ENCODE results near the gene SMYD3.

Gene SMYD3

DNA sequence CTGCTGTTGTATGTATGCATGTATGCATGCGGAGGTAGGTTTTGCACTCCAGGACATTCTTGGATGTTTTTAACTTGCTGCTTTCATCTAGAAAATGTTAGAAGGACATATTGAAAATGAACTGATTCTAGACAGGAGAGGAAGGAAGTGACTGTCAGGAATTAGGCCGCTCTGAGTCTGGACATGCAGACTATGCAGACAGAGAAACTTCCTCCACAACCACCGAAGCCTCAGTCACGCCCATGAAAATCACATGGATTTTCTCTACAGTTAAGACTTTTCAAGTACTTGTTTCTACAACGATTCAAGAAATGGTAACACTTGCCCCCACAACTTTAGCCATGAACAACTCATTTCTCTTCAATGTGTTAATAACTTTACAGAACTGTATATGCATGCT lies 211.1 kb downstream of the SMYD3 start:
- Mint-ChIP-seq H3K27me3 (ENCODE audit: low read depth) (no peaks in the 10 kb centered on the region), H3K4me3 (no peak overlapping the region), H3K27ac (no peak overlapping the region), H3K9me3 (no peaks in the 10 kb centered on the region), H3K4me1 (ENCODE audit: low read depth) (peaks cover 7% of the 10 kb centered on the region), H3K36me3 (ENCODE audit: low read depth) (peaks cover 4% of the 10 kb centered on the region)

DNA sequence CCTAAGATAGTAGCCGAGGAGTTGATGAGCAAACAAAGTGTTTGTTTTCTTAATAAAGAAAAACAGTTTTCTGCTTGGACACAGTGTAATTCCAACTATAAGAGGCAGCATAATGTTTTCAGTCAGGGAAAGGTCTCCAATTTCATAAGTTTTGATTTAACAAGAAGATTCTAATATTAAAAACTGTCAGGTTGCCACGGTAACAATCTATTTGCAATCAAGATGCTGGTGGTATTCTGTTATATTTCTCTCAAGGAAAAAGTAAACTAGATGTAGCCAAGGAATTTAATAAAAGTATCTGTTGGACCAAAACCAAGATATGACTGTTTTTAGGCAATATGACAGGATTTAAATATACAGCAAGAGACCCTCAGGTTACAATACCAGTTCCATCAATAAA lies 211.7 kb downstream of the SMYD3 start:
- Mint-ChIP-seq H3K4me1 (ENCODE audit: low read depth) (peaks cover 7% of the 10 kb centered on the region), H3K4me3 (no peak overlapping the region), H3K27ac (no peak overlapping the region), H3K36me3 (ENCODE audit: low read depth) (peaks cover 2% of the 10 kb centered on the region), H3K9me3 (no peaks in the 10 kb centered on the region), H3K27me3 (ENCODE audit: low read depth) (no peaks in the 10 kb centered on the region)

DNA sequence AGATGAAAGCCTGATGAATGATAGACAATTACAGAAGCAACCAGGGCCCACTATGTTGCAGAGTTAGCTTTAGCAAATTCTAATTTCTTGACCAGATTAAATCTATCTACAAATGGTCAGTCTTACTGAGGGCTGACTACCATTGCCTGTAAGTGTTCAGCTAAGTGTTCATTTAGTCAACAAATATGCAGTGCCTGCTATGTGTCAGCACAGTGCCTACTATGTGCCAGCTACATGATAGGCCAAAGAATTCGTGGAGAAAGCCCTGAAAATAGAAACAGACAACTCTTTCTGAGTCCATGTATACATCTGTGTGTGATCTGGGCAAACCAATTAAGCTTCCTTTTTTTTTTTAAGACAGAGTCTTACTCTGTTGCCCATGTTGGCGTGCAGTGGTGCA lies 212.8 kb downstream of the SMYD3 start:
- Mint-ChIP-seq H3K4me1 (ENCODE audit: low read depth) (peaks cover 7% of the 10 kb centered on the region), H3K9me3 (no peaks in the 10 kb centered on the region), H3K36me3 (ENCODE audit: low read depth) (no peaks in the 10 kb centered on the region), H3K4me3 (no peak overlapping the region), H3K27ac (no peak overlapping the region), H3K27me3 (ENCODE audit: low read depth) (no peaks in the 10 kb centered on the region)

DNA sequence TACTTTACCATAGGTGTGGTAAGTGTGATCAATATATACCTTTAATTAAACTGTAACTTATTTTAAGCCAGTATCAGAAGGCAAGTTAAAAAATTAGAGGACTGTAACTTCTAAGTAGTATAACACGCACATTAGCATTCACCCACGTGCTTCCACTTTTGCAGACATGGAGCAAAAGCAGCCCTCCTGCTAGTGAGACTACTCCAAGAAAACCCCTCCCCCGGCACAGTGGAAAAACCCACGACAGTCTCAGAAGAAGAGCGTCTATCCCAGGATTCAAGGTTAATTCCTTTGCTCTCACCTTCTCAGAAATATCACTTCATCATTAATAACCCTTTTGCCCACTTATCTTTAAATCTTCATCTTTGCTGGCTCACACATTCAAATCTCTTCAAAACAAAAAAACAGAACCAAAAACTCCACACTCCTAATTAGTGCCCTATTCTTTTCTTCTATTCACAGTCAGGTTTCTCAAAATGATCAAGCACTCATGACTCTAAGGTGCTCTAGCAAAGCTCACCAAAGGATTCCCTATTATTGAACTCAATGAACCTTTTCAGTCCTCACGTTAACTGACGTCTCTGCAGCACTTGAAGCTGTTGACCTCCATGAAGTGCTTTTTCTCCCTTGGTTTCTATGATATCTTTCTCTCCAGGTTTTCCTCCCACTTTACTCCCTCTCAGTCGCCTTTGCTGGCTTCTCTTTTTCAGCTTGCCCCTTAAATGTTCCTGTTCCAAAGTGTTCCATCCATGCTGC lies 213.5 kb downstream of the SMYD3 start:
- Mint-ChIP-seq H3K36me3 (ENCODE audit: low read depth) (no peaks in the 10 kb centered on the region), H3K4me3 (no peak overlapping the region), H3K4me1 (ENCODE audit: low read depth) (peaks cover 7% of the 10 kb centered on the region), H3K27me3 (ENCODE audit: low read depth) (no peaks in the 10 kb centered on the region), H3K9me3 (no peaks in the 10 kb centered on the region), H3K27ac (no peak overlapping the region)

DNA sequence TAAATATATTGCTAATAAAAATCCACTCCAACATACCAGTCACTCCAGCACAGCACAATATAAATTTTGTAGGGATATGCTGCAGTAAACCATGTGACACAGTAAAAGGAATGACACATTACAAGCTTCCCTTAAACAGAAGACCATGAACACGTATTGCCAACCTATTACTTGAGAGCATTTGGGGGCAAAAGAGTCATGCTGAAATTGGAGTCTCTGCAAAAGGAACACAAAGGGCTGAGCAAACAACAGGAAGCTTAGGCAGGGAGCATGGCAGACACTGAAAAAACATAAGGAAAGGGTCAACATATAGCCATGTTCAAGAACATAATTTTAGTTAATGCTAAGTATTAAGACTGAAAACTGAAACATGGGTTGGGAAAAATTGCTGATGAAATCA lies 214.5 kb downstream of the SMYD3 start:
- peaks cover 7% of the 10 kb centered on the region for H3K4me1 Mint-ChIP-seq (ENCODE audit: low read depth)
- H3K9me3 Mint-ChIP-seq: no peaks in the 10 kb centered on the region
- no peaks in the 10 kb centered on the region for H3K27me3 Mint-ChIP-seq (ENCODE audit: low read depth)
- H3K27ac Mint-ChIP-seq: no peak overlapping the region
- H3K36me3 Mint-ChIP-seq (ENCODE audit: low read depth): no peaks in the 10 kb centered on the region
- no peak overlapping the region for H3K4me3 Mint-ChIP-seq

DNA sequence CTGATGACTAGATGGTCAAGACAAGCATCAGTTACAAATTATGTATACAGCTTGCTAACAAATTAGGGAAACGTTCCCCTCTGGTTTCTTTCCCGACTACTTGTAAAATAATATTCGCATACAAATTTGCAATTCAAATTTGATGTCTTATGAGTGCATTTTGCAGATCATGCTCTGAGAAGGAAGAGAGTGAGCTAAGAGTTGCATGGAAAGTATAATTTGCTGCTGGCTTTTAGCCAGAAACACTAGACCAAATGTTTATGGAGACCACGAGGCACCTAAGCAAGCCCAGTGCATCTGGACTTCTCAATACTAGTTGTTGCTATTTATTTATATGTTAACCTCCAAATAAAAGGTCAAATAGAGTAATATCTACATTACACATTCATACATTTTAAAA lies 216.0 kb downstream of the SMYD3 start:
- H3K27ac Mint-ChIP-seq: no peak overlapping the region
- no peaks in the 10 kb centered on the region for H3K36me3 Mint-ChIP-seq (ENCODE audit: low read depth)
- H3K4me3 Mint-ChIP-seq: no peak overlapping the region
- H3K9me3 Mint-ChIP-seq: no peaks in the 10 kb centered on the region
- H3K27me3 Mint-ChIP-seq (ENCODE audit: low read depth): no peaks in the 10 kb centered on the region
- H3K4me1 Mint-ChIP-seq (ENCODE audit: low read depth): peaks cover 4% of the 10 kb centered on the region

DNA sequence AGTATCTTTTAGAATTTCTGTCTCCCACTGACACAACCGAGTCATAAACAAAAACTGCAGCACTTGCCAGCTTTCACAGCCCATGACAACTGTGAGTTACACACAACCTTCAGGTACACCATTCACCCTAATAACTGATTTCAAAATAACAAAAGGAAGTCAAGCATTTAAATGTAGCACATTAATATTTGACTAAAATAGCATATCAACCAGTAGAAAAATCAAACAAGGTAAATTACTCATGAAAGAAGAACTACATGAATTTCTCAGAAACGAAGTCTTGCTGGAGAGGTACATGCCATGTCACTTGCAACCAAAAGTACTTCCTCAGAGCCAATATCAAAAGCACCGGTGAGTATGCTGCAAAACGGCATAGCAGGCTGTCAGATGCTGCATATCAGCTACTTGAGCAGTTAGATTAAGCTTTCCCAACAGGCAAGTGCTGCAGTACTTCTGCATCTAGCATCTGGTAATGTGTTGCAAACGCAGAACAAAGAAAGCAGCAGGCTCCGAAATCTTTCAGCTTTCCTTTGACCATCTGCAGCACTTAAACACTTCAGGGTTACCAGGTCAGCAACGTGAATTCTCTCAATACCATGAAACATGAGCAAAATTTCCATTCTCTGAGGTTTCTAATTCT lies 223.2 kb downstream of the SMYD3 start:
- Mint-ChIP-seq H3K27me3 (ENCODE audit: low read depth) (no peaks in the 10 kb centered on the region), H3K9me3 (no peaks in the 10 kb centered on the region), H3K36me3 (ENCODE audit: low read depth) (no peaks in the 10 kb centered on the region), H3K4me1 (ENCODE audit: low read depth) (peaks cover 3% of the 10 kb centered on the region), H3K27ac (no peak overlapping the region), H3K4me3 (no peak overlapping the region)

DNA sequence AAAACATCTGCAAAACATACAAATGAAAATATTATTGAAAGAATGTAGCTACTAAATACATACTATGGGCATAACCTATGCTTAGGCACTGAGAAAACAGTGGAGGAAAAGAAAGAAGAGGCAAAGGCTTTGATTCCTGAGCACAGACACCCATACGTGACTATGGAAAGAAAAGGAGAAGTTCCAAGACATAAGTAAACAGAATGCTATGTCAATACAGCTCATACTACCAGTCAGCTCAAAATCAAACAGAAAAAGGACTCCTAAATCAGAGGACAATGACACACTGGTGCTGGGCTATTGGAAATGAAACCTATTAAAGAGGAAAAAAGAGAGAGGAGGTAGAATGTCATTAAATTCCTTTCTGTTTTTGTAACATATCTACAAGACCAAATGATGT lies 225.4 kb downstream of the SMYD3 start:
- no peak overlapping the region for H3K27ac Mint-ChIP-seq
- peaks cover 3% of the 10 kb centered on the region for H3K4me1 Mint-ChIP-seq (ENCODE audit: low read depth)
- no peaks in the 10 kb centered on the region for H3K27me3 Mint-ChIP-seq (ENCODE audit: low read depth)
- no peak overlapping the region for H3K4me3 Mint-ChIP-seq
- H3K36me3 Mint-ChIP-seq (ENCODE audit: low read depth): no peaks in the 10 kb centered on the region
- H3K9me3 Mint-ChIP-seq: no peaks in the 10 kb centered on the region

DNA sequence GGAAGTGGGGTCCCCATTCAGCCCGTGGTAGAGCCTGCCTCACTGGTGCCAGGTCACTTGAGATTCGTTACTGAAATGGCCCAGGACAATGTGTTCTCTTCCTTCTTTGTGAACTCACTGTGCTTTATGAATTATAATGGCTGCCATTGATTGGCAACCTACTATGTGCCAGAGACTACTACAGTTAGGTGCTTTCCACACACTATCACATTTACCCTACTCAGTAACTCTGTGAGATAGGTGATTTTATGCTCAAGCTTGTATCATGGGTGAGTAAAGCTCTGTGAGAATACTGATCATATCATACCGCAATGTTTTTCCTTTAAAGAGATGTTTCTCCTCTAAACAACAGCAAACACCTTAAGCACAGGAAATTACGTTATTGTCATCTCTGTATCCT lies 225.9 kb downstream of the SMYD3 start:
- peaks cover 3% of the 10 kb centered on the region for H3K4me1 Mint-ChIP-seq (ENCODE audit: low read depth)
- H3K27me3 Mint-ChIP-seq (ENCODE audit: low read depth): no peaks in the 10 kb centered on the region
- no peaks in the 10 kb centered on the region for H3K36me3 Mint-ChIP-seq (ENCODE audit: low read depth)
- no peak overlapping the region for H3K4me3 Mint-ChIP-seq
- no peak overlapping the region for H3K27ac Mint-ChIP-seq
- no peaks in the 10 kb centered on the region for H3K9me3 Mint-ChIP-seq

DNA sequence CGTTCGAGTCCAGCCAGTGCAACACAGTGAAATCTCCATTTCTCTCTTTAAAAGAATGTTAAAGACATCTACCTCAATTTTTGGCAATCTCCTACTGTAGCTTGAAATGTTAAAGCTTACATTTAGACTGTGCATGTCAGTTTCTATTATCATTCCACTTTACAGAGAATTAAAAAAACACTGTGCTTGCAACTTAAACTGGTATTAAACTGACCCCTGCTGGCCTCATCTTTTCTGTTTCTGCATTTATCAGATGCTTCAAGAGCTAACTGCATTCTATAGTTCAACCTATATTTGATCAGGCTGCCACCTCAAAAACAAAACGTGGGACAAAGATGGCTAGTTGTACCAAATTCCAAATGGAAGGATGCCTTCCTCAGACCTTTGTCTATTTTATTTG lies 226.5 kb downstream of the SMYD3 start:
- H3K27ac Mint-ChIP-seq: no peak overlapping the region
- H3K9me3 Mint-ChIP-seq: no peaks in the 10 kb centered on the region

DNA sequence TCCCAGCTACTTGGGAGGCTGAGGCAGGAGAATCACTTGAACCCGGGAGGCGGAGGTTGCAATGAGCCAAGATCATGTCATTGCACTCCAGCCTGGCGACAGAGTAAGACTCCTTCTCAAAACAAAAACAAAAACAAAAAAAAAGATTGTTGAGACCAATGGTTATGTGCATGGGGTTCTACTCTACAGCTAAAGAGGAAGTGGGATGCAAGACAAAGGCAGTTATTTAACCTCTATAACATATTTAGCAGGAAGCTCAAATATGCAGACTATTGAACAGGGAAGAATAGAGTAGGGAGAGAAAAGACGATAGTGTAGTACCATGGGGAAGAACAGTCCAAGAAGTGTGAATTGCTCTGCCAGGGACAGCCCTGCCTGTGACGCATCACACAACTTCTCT lies 227.7 kb downstream of the SMYD3 start:
- no peaks in the 10 kb centered on the region for H3K9me3 Mint-ChIP-seq
- H3K4me3 Mint-ChIP-seq: no peak overlapping the region
- peaks cover 1% of the 10 kb centered on the region for H3K4me1 Mint-ChIP-seq (ENCODE audit: low read depth)
- no peaks in the 10 kb centered on the region for H3K36me3 Mint-ChIP-seq (ENCODE audit: low read depth)
- H3K27me3 Mint-ChIP-seq (ENCODE audit: low read depth): no peaks in the 10 kb centered on the region
- H3K27ac Mint-ChIP-seq: no peak overlapping the region

More for the DNA sequence above, 226.5 kb downstream of the SMYD3 start:
- Mint-ChIP-seq H3K4me3 (no peak overlapping the region), H3K27me3 (ENCODE audit: low read depth) (no peaks in the 10 kb centered on the region), H3K4me1 (ENCODE audit: low read depth) (peaks cover 3% of the 10 kb centered on the region), H3K36me3 (ENCODE audit: low read depth) (no peaks in the 10 kb centered on the region)

DNA sequence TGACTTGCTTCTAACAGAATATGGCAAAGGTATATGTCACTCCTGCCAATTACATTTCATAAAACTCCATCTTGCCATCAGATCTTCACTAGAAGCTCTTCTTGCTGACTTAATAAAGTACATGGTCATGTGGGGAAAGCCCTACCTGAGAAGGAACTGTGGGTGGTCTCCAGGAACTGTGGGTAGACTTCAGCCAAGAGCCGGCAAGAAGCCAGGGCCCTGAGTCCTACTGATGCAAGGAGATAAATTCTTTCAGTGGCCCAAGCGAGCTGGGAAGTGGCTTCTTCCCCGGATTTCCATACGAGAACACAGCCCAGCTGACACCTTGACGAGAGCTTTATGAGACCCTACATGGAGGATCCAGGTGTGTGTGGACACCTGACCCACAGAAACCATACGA lies 228.7 kb downstream of the SMYD3 start:
- H3K4me3 Mint-ChIP-seq: no peak overlapping the region
- H3K27ac Mint-ChIP-seq: no peak overlapping the region
- H3K27me3 Mint-ChIP-seq (ENCODE audit: low read depth): no peaks in the 10 kb centered on the region
- no peaks in the 10 kb centered on the region for H3K36me3 Mint-ChIP-seq (ENCODE audit: low read depth)
- H3K4me1 Mint-ChIP-seq (ENCODE audit: low read depth): peaks cover 1% of the 10 kb centered on the region
- H3K9me3 Mint-ChIP-seq: no peaks in the 10 kb centered on the region

DNA sequence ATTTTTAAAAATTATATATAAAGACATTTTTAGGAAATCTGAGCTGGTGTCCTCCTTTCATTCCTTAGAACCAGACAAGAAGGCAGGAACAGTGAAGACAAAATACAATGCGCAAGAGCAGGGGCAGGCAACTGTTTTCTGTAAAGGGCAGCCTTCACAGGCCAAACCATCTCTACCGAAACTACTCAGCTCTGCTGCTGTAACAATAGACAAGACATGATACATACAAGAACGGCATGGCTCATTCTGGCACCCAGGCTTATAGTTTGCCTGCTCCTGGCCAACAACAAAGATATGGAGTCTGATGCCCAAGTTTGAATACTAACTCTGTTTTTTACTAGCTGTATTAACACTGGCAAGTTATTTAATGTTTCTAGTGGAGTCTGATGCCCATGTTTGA lies 232.0 kb downstream of the SMYD3 start:
- Mint-ChIP-seq H3K4me1 (ENCODE audit: low read depth) (no peaks in the 10 kb centered on the region), H3K36me3 (ENCODE audit: low read depth) (no peaks in the 10 kb centered on the region), H3K27ac (no peak overlapping the region), H3K9me3 (no peaks in the 10 kb centered on the region), H3K27me3 (ENCODE audit: low read depth) (no peaks in the 10 kb centered on the region), H3K4me3 (no peak overlapping the region)

DNA sequence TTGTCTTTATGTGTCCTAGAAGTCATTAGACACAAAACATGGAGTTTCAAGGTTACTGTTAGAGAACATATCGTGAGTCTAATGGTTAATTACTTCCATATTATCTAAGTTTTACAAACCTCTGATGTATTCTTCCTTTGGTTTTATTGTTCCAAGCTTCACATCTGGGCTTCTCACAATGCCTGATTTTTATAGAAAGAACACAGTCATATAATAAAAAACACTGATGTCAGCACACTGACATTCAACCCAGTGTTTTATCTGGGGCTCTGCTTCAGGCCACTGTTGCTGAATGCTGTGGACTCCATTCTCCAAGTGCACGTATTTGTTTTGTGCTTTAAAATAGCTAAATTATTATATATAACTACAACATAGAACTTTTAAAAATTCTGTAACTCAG lies 232.9 kb downstream of the SMYD3 start:
- H3K4me3 Mint-ChIP-seq: no peak overlapping the region
- H3K27me3 Mint-ChIP-seq (ENCODE audit: low read depth): no peaks in the 10 kb centered on the region
- H3K9me3 Mint-ChIP-seq: no peaks in the 10 kb centered on the region
- no peaks in the 10 kb centered on the region for H3K36me3 Mint-ChIP-seq (ENCODE audit: low read depth)
- no peak overlapping the region for H3K27ac Mint-ChIP-seq
- no peaks in the 10 kb centered on the region for H3K4me1 Mint-ChIP-seq (ENCODE audit: low read depth)

DNA sequence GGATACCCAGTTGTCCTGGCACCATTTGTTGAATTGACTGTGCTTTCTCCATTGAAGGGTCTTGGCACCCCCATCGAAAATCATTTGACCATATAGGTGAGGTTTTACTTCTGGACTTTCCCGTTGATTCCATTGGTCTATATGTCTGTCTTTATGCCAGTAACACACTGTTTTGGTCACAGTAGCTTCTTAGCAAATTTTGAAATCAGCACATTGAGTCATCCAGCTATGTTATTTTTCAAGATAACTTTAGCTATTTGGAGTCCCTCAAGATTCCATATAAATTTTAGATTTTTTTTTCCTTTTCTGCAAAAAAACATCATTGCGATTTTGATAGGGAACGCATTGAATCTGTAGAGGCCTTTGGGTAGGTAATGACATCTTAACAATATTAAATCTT lies 235.6 kb downstream of the SMYD3 start:
- Mint-ChIP-seq H3K9me3 (no peaks in the 10 kb centered on the region), H3K36me3 (ENCODE audit: low read depth) (no peaks in the 10 kb centered on the region), H3K27me3 (ENCODE audit: low read depth) (no peaks in the 10 kb centered on the region), H3K4me3 (no peak overlapping the region), H3K4me1 (ENCODE audit: low read depth) (no peaks in the 10 kb centered on the region), H3K27ac (no peak overlapping the region)
